ENCODE data around the gene CDK13. TPM values are rescaled to one million over a fixed set of nuclear protein-coding genes. Genes with fewer than 3 reads are reported as not detected.
"Not testable (repeated sequence)": the region's sequence is repeated elsewhere in the genome, so short reads cannot be mapped to it uniquely, and the experiment has no call there.

CDK13 gene
- total and polyA plus RNA-seq, 7 experiments from 2014 or later = 26.3 to 117 (median 105) TPM

GRCh38 chr7:39911167-39911566, 38.9 kb upstream of the CDK13 start:
- Histone ChIP-seq H3K27me3 (ENCODE audit: control insufficient read depth in 2 of 2, insufficient read depth in 2 of 2, low read length in 2 of 2) (no peaks in the 10 kb centered on the region), H3K9me3 (ENCODE audit: control insufficient read depth in 2 of 3, low read length in 3 of 3) (peaks cover 0 to 3% (median 0%) of the 10 kb centered on the region in 3 experiments), H3K4me3 (ENCODE audit: low read length) (no peak overlapping the region), H3K36me3 (ENCODE audit: control insufficient read depth in 2 of 3, insufficient read depth in 3 of 3, low read length in 3 of 3) (no peaks in the 10 kb centered on the region), H3K27ac (ENCODE audit: low read depth, low read length) (no peak overlapping the region), H3K4me1 (ENCODE audit: control insufficient read depth in 2 of 2, insufficient read depth in 2 of 2, low read length in 2 of 2) (no peaks in the 10 kb centered on the region)
- DNase-seq = no peak
- peaks cover 0 to 28% (median 12%) of the 10 kb centered on the region in 11 donors for H3K9me3 Mint-ChIP-seq
- H3K4me1 Mint-ChIP-seq = peaks cover 0 to 12% (median 9%) of the 10 kb centered on the region in 7 donors
- ChIA-PET CTCF (interaction anchor here (0.7 kb wide), 1 partner anchor 1537 kb away, joined by 3 read pairs; no protein-coding TSS in a partner anchor), POLR2A (no interaction called here)
- no peak overlapping the region for H3K4me3 Mint-ChIP-seq
- peaks cover 0 to 9% (median 0%) of the 10 kb centered on the region in 5 donors for H3K36me3 Mint-ChIP-seq
- peaks cover 0 to 2% (median 0%) of the 10 kb centered on the region in 5 donors for H3K27me3 Mint-ChIP-seq
- ATAC-seq = no peak
- H3K27ac Mint-ChIP-seq = no peak overlapping the region
- intact Hi-C loops (cut with micrococcal nuclease) = no loop called here

GRCh38 chr7:39915847-39916246, 34.2 kb upstream of the CDK13 start:
- DNase-seq; H3K27ac Mint-ChIP-seq; H3K4me1 ChIP-seq (ENCODE audit: control insufficient read depth in 2 of 2, insufficient read depth in 2 of 2, low read length in 2 of 2); H3K36me3 ChIP-seq (ENCODE audit: control insufficient read depth in 2 of 3, insufficient read depth in 3 of 3, low read length in 3 of 3); H3K4me3 ChIP-seq (ENCODE audit: low read length); H3K36me3 Mint-ChIP-seq; H3K27me3 ChIP-seq (ENCODE audit: control insufficient read depth in 2 of 2, insufficient read depth in 2 of 2, low read length in 2 of 2); intact Hi-C loops (cut with micrococcal nuclease); H3K27me3 Mint-ChIP-seq; H3K9me3 ChIP-seq (ENCODE audit: control insufficient read depth in 2 of 3, low read length in 3 of 3); ATAC-seq; H3K27ac ChIP-seq (ENCODE audit: low read depth, low read length): not testable (repeated sequence)
- Mint-ChIP-seq H3K9me3 (peaks cover 0 to 13% (median 5%) of the 10 kb centered on the region in 11 donors), H3K4me3 (peak overlapping the region in 2 of 10 donors; percentile 9 to 15), H3K4me1 (peaks cover 0 to 12% (median 9%) of the 10 kb centered on the region in 7 donors)
- ChIA-PET CTCF (interaction anchor here (1.0 to 1.4 kb wide), 2 partner anchors 8 to 19 kb away, joined by 3 read pairs; no protein-coding TSS in a partner anchor), POLR2A (interaction anchor here (0.9 kb wide), 1 partner anchor 32 kb away, joined by 5 read pairs; no protein-coding TSS in a partner anchor)

GRCh38 chr7:39919646-39920045, 30.4 kb upstream of the CDK13 start:
- Mint-ChIP-seq H3K4me3 (no peak overlapping the region), H3K4me1 (peaks cover 0 to 10% (median 9%) of the 10 kb centered on the region in 7 donors), H3K27ac (no peak overlapping the region), H3K9me3 (peaks cover 0 to 3% (median 0%) of the 10 kb centered on the region in 11 donors), H3K27me3 (peaks cover 0 to 27% (median 0%) of the 10 kb centered on the region in 5 donors), H3K36me3 (no peaks in the 10 kb centered on the region)
- H3K9me3 ChIP-seq (ENCODE audit: control insufficient read depth in 2 of 3, low read length in 3 of 3) = no peaks in the 10 kb centered on the region
- H3K4me1 ChIP-seq (ENCODE audit: control insufficient read depth in 2 of 2, insufficient read depth in 2 of 2, low read length in 2 of 2) = no peaks in the 10 kb centered on the region
- ChIA-PET CTCF (interaction anchor here (1.4 kb wide), 1 partner anchor 133 kb away, joined by 5 read pairs; no protein-coding TSS in a partner anchor), POLR2A (no interaction called here)
- no peak overlapping the region for H3K4me3 ChIP-seq (ENCODE audit: low read length)
- no peaks in the 10 kb centered on the region for H3K36me3 ChIP-seq (ENCODE audit: control insufficient read depth in 2 of 3, insufficient read depth in 3 of 3, low read length in 3 of 3)
- intact Hi-C loops (cut with micrococcal nuclease) = no loop called here
- no peaks in the 10 kb centered on the region for H3K27me3 ChIP-seq (ENCODE audit: control insufficient read depth in 2 of 2, insufficient read depth in 2 of 2, low read length in 2 of 2)
- ATAC-seq (no peak), DNase-seq (no peak)
- no peak overlapping the region for H3K27ac ChIP-seq (ENCODE audit: low read depth, low read length)

DNA sequence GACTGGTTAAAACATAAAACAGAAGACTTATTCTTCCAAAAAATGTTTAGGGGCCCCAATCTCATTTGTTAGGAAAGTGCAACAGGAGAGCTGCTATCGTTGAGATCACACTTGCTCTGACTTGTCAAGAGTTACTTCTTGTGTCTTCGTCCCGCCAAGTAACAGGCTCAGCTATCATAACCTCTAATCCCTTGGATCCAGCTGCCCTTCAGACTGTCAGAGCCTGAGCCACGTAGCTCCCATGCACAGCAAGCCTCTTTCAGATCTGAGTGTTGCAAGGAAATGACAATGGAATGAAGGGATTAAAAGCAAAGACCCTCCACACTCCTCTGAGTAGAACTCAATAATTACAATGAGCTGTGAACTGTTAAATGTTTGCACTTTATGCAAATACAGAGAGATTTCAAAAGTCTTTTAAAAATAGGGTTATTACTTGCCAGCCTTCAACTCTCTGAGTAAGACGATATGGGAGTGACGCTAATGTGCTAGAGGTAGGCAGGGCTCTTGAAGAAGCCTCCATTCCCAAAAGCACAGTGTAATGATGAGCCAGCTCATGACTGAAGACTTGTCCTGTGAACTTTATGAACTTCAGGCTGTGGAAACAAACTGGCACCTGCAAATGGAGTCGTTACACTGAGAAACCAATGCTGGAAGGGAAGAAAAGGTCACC, 28.4 kb upstream of the CDK13 start:
- H3K4me3 Mint-ChIP-seq = no peak overlapping the region
- DNase-seq (no peak), ATAC-seq (no peak)
- no peak overlapping the region for H3K27ac Mint-ChIP-seq
- no peaks in the 10 kb centered on the region for H3K36me3 Mint-ChIP-seq
- no peaks in the 10 kb centered on the region for H3K9me3 Mint-ChIP-seq
- Histone ChIP-seq H3K9me3 (ENCODE audit: control insufficient read depth in 2 of 3, low read length in 3 of 3) (no peaks in the 10 kb centered on the region), H3K4me3 (ENCODE audit: low read length) (no peak overlapping the region), H3K36me3 (ENCODE audit: control insufficient read depth in 2 of 3, insufficient read depth in 3 of 3, low read length in 3 of 3) (no peaks in the 10 kb centered on the region), H3K27me3 (ENCODE audit: control insufficient read depth in 2 of 2, insufficient read depth in 2 of 2, low read length in 2 of 2) (no peaks in the 10 kb centered on the region), H3K27ac (ENCODE audit: low read depth, low read length) (no peak overlapping the region), H3K4me1 (ENCODE audit: control insufficient read depth in 2 of 2, insufficient read depth in 2 of 2, low read length in 2 of 2) (no peaks in the 10 kb centered on the region)
- CTCF ChIA-PET = interaction anchor here (0.6 kb wide), 1 partner anchor 9 kb away, joined by 7 read pairs; no protein-coding TSS in a partner anchor
- intact Hi-C loops (cut with micrococcal nuclease) = no loop called here
- POLR2A ChIA-PET = no interaction called here
- peaks cover 0 to 31% (median 0%) of the 10 kb centered on the region in 5 donors for H3K27me3 Mint-ChIP-seq
- H3K4me1 Mint-ChIP-seq = no peaks in the 10 kb centered on the region

DNA sequence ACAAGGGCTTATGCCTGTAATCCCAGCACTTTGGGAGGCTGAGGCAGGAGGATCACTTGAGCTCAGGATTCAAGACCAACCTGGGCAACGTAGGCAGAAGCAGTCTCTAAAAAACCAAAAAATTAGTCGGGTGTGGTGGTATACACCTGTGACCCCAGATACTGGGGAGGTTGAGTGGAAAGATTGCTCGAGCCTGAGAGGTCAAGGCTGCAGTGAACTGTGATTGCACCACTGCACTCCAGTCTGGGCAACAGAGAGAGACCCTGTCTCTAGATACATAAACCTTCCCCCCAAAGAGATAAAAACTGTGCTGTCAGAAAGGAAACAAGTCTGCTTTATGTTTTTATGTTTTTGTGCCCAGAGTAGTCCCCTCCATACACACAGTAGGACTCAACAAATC, 27.5 kb upstream of the CDK13 start:
- H3K9me3 Mint-ChIP-seq = no peaks in the 10 kb centered on the region
- H3K36me3 Mint-ChIP-seq = no peaks in the 10 kb centered on the region
- intact Hi-C loops (cut with micrococcal nuclease) = no loop called here
- no peaks in the 10 kb centered on the region for H3K36me3 ChIP-seq (ENCODE audit: control insufficient read depth in 2 of 3, insufficient read depth in 3 of 3, low read length in 3 of 3)
- H3K9me3 ChIP-seq (ENCODE audit: control insufficient read depth in 2 of 3, low read length in 3 of 3) = no peaks in the 10 kb centered on the region
- H3K27ac ChIP-seq (ENCODE audit: low read depth, low read length) = no peak overlapping the region
- peaks cover 0 to 31% (median 0%) of the 10 kb centered on the region in 5 donors for H3K27me3 Mint-ChIP-seq
- H3K4me1 Mint-ChIP-seq = no peaks in the 10 kb centered on the region
- H3K4me1 ChIP-seq (ENCODE audit: control insufficient read depth in 2 of 2, insufficient read depth in 2 of 2, low read length in 2 of 2) = no peaks in the 10 kb centered on the region
- H3K27ac Mint-ChIP-seq = no peak overlapping the region
- no peaks in the 10 kb centered on the region for H3K27me3 ChIP-seq (ENCODE audit: control insufficient read depth in 2 of 2, insufficient read depth in 2 of 2, low read length in 2 of 2)
- no peak overlapping the region for H3K4me3 Mint-ChIP-seq
- ATAC-seq = no peak
- ChIA-PET CTCF (no interaction called here), POLR2A (no interaction called here)
- no peak for DNase-seq
- no peak overlapping the region for H3K4me3 ChIP-seq (ENCODE audit: low read length)

DNA sequence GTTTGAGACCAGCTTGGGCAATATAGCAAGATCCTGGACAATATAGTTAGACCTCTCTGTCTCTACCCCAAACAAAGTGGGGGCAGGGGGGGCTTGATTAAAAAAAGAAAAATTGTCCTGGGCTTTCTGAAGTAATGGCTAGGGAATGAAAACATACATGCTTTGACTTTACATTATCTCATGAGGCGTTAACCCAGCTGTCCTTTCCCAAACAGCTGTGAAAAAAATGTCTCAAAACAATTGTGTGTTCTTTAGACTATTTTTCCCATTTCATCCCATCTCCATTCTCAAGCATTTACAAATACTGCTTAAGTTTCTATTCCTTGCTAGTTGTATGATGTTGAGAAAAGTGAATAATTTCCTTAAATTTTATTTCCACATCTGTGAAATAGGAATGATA, 27.0 kb upstream of the CDK13 start:
- Mint-ChIP-seq H3K36me3 (no peaks in the 10 kb centered on the region), H3K27me3 (peaks cover 0 to 30% (median 0%) of the 10 kb centered on the region in 5 donors), H3K9me3 (no peaks in the 10 kb centered on the region), H3K27ac (no peak overlapping the region), H3K4me1 (no peaks in the 10 kb centered on the region), H3K4me3 (no peak overlapping the region)
- no peak overlapping the region for H3K4me3 ChIP-seq (ENCODE audit: low read length)
- no peak overlapping the region for H3K27ac ChIP-seq (ENCODE audit: low read depth, low read length)
- no peaks in the 10 kb centered on the region for H3K4me1 ChIP-seq (ENCODE audit: control insufficient read depth in 2 of 2, insufficient read depth in 2 of 2, low read length in 2 of 2)
- intact Hi-C loops (cut with micrococcal nuclease) = no loop called here
- DNase-seq (no peak), ATAC-seq (no peak)
- H3K36me3 ChIP-seq (ENCODE audit: control insufficient read depth in 2 of 3, insufficient read depth in 3 of 3, low read length in 3 of 3) = no peaks in the 10 kb centered on the region
- no peaks in the 10 kb centered on the region for H3K9me3 ChIP-seq (ENCODE audit: control insufficient read depth in 2 of 3, low read length in 3 of 3)
- no peaks in the 10 kb centered on the region for H3K27me3 ChIP-seq (ENCODE audit: control insufficient read depth in 2 of 2, insufficient read depth in 2 of 2, low read length in 2 of 2)
- ChIA-PET CTCF (no interaction called here), POLR2A (no interaction called here)

DNA sequence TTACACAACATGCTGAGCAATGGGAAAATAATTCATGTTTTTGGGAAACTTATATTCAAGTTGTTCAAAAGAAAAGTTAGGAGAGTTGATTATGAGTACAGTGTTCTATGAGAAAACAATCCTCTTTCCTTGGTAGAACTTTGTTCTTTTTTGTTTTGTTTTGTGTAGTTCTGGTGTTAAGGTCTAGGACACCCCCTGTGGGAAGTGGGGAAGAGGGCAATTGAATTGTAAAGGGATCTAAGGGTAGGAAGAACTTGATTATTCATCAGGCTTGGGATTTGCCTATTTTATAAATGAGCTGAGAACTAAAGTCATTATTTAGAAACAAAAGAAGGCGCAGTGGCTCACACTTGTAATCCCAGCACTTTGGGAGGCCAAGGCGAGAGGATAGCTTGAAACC, 25.9 kb upstream of the CDK13 start:
- ATAC-seq (no peak), DNase-seq (no peak)
- Mint-ChIP-seq H3K4me3 (no peak overlapping the region), H3K27me3 (peaks cover 0 to 32% (median 0%) of the 10 kb centered on the region in 5 donors), H3K27ac (no peak overlapping the region), H3K9me3 (peaks cover 0 to 2% (median 0%) of the 10 kb centered on the region in 11 donors), H3K36me3 (peaks cover 0 to under 1% (median 0%) of the 10 kb centered on the region in 5 donors), H3K4me1 (peaks cover 0 to under 1% (median 0%) of the 10 kb centered on the region in 7 donors)
- no peaks in the 10 kb centered on the region for H3K36me3 ChIP-seq (ENCODE audit: control insufficient read depth in 2 of 3, insufficient read depth in 3 of 3, low read length in 3 of 3)
- POLR2A ChIA-PET = no interaction called here
- no peaks in the 10 kb centered on the region for H3K4me1 ChIP-seq (ENCODE audit: control insufficient read depth in 2 of 2, insufficient read depth in 2 of 2, low read length in 2 of 2)
- H3K27ac ChIP-seq (ENCODE audit: low read depth, low read length) = no peak overlapping the region
- H3K27me3 ChIP-seq (ENCODE audit: control insufficient read depth in 2 of 2, insufficient read depth in 2 of 2, low read length in 2 of 2) = no peaks in the 10 kb centered on the region
- intact Hi-C loops (cut with micrococcal nuclease) = no loop called here
- CTCF ChIA-PET = interaction anchor here (0.9 kb wide), 1 partner anchor 28 kb away, joined by 3 read pairs; no protein-coding TSS in a partner anchor
- H3K4me3 ChIP-seq (ENCODE audit: low read length) = no peak overlapping the region
- no peaks in the 10 kb centered on the region for H3K9me3 ChIP-seq (ENCODE audit: control insufficient read depth in 2 of 3, low read length in 3 of 3)

Data from naive thymus-derived CD4-positive, alpha-beta T cell (primary cell).